ENCODE measurements around the gene LRP1B. TPM values are rescaled to one million over a fixed set of nuclear protein-coding genes. Genes with fewer than 3 reads are reported as not detected.

LRP1B gene
- polyA plus RNA-seq, 1 of the 3 experiments (the other 2 are of a cell fraction) = 0.28 TPM

GRCh38 chr2:140947236-140947635 lies 1183.6 kb downstream of the LRP1B start:
- Histone ChIP-seq H4K20me1 (ENCODE audit: insufficient read depth) (no peaks in the 10 kb centered on the region), H3K79me2 (ENCODE audit: insufficient read depth) (no peaks in the 10 kb centered on the region), H3K36me3 (replicated peaks in 1 of 2; ENCODE audit: control insufficient read depth in 1 of 2, insufficient read depth in 2 of 2, low read length in 1 of 2) (no peaks in the 10 kb centered on the region), H3F3A (replicated peaks; ENCODE audit: insufficient read depth) (no peaks in the 10 kb centered on the region), H2AFZ (ENCODE audit: low read depth) (no peak overlapping the region), H3K4me2 (no peak overlapping the region), H3K27me3 (ENCODE audit: insufficient read depth) (no peaks in the 10 kb centered on the region), H3K4me3 (ENCODE audit: low read depth in 2 of 2, low read length in 1 of 2) (no peak overlapping the region), H3K9me2 (no peaks in the 10 kb centered on the region), H3K27ac (ENCODE audit: low read depth in 2 of 2, low read length in 1 of 2) (no peak overlapping the region), H3K4me1 (ENCODE audit: control insufficient read depth in 1 of 2, insufficient read depth in 2 of 2, low read depth in 1 of 2, low read length in 1 of 2) (no peaks in the 10 kb centered on the region), H3K9me3 (no peaks in the 10 kb centered on the region), H3K9ac (no peak overlapping the region)
- no peak for TF ChIP-seq RAD21 (IDR thresholded peaks at IDR 0.05; ENCODE audit: low read length)
- TF ChIP-seq TCF12 (IDR thresholded peaks at IDR 0.05) = no peak
- no peak for TF ChIP-seq NFIC (IDR thresholded peaks at IDR 0.05; ENCODE audit: borderline replicate concordance)
- TF ChIP-seq TAF1 (IDR thresholded peaks at IDR 0.05; ENCODE audit: borderline replicate concordance, low read depth, low read length) = no peak
- no peak for TF ChIP-seq ELF1 (IDR thresholded peaks at IDR 0.05)
- TF ChIP-seq PBX3 (IDR thresholded peaks at IDR 0.05) = no peak
- no peak for TF ChIP-seq NRF1 (IDR thresholded peaks at IDR 0.05; ENCODE audit: low read depth, low read length)
- TF ChIP-seq CHD2 (IDR thresholded peaks at IDR 0.05; ENCODE audit: low read length, partially characterized antibody) = no peak
- no peak for TF ChIP-seq GABPA (IDR thresholded peaks at IDR 0.05; ENCODE audit: low read depth)
- TF ChIP-seq SIN3A (IDR thresholded peaks at IDR 0.05; ENCODE audit: borderline replicate concordance, low read depth, low read length) = no peak
- TF ChIP-seq MEF2A (IDR thresholded peaks at IDR 0.05; ENCODE audit: borderline replicate concordance, low read depth) = no peak
- TF ChIP-seq EZH2phosphoT487 (IDR thresholded peaks at IDR 0.05; ENCODE audit: borderline replicate concordance, low read depth) = no peak
- TF ChIP-seq, protein P1, sequence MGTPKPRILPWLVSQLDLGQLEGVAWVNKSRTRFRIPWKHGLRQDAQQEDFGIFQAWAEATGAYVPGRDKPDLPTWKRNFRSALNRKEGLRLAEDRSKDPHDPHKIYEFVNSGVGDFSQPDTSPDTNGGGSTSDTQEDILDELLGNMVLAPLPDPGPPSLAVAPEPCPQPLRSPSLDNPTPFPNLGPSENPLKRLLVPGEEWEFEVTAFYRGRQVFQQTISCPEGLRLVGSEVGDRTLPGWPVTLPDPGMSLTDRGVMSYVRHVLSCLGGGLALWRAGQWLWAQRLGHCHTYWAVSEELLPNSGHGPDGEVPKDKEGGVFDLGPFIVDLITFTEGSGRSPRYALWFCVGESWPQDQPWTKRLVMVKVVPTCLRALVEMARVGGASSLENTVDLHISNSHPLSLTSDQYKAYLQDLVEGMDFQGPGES (IDR thresholded peaks at IDR 0.05; ENCODE audit: low read depth, low read length) = no peak
- no peak for TF ChIP-seq REST (IDR thresholded peaks at IDR 0.05; ENCODE audit: low read depth, low read length)
- no peak for TF ChIP-seq POLR2AphosphoS5 (IDR thresholded peaks at IDR 0.05; ENCODE audit: low read depth, low read length)
- no peak for DNase-seq
- CTCF ChIA-PET = interaction anchor here (0.7 kb wide), 1 partner anchor 53 kb away, joined by 4 read pairs; no protein-coding TSS in a partner anchor
- POLR2A ChIA-PET = no interaction called here
- 51% methylated on average over 4 of the region's 4 CpGs for WGBS (ENCODE audit: low lambda C conversion rate)
